NOMO-1 treated with dmso at 0.1 percent for 144 hours (cell line): Measurements from ENCODE around the gene RUNX1.

ENCODE experiments used
- DNase-seq: peaks from one replicate; lab custom pipeline; 2025; ENCODE audit not compliant: unreplicated experiment; lab: John Stamatoyannopoulos, UW

The RUNX1 gene

DNA sequence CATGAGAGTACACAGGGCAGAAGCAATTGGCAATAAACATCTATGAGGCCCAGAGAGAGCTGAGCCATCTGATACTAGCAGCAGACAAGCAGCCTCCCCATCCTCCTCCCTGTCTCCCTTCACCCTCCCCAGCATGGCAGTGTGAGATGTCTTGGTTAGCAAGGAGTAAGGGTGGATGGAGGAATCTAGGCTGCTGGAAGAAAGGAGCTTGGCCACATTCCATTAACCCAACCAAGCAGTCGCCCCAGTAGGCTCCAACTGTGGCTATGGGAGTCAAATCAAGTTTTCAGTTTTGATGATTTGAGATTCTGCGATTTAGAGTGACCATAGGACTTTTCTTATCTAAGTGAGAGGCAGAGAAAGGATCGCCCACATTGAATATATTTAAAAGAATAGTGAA is 12.9 kb upstream of the RUNX1 start:
- DNase-seq = no peak

DNA sequence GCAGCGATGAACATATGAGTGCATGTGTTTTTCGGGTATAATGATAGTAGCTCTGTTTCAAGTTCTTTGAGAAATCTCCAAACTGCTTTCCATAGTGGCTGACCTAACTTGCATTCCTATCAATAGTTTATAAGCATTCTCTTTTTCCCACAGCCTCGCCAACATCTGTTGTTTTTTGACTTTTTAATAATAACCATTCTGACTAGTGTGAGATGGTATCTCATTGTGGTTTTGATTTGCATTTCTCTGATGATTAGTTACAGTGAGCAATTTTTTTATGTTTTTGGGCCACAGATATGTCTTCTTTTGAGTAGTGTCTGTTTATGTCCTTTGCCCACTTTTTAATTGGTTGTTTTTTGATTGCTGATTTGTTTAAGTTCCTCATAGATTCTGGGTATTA is 10.6 kb upstream of the RUNX1 start:
- DNase-seq = no peak

DNA sequence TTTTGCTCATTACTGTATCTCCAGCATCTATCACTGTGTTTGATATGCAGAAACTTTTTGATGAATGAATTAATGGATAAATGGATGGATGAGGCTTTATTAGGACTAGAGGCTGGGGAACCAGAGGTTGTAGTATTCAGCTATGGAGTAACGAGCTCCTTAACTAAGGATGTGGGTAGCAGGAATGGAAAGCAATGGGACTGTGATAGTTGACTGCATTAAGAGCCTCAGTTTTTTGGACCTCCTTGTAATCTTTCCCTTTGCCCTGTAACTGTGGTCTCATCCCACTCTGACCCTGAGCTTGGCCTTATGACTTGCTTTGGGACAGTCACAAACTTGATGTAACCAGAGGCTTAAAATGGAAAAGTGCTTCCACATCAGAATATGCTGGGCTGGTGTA is 9.0 kb upstream of the RUNX1 start:
- no peak for DNase-seq

DNA sequence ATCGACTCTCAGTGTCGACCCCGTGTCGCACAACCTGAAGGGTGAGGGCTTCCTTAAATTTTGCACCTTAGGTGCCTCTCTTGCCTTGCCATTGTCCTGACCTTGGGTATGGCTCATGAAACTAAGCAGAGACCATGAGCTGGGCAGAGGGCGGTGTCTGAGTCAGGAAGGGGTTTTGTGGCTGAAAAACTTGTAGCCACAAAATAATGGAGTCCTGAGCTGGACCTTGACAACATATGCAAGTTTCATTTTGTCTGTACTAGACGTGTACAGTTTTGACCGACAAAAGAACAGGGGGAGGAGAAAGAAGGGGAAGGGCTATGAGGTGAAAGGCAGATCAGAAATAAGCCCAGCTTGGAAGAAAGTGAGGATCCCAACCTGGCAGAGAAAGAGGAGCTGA is 8.3 kb upstream of the RUNX1 start:
- DNase-seq = no peak

DNA sequence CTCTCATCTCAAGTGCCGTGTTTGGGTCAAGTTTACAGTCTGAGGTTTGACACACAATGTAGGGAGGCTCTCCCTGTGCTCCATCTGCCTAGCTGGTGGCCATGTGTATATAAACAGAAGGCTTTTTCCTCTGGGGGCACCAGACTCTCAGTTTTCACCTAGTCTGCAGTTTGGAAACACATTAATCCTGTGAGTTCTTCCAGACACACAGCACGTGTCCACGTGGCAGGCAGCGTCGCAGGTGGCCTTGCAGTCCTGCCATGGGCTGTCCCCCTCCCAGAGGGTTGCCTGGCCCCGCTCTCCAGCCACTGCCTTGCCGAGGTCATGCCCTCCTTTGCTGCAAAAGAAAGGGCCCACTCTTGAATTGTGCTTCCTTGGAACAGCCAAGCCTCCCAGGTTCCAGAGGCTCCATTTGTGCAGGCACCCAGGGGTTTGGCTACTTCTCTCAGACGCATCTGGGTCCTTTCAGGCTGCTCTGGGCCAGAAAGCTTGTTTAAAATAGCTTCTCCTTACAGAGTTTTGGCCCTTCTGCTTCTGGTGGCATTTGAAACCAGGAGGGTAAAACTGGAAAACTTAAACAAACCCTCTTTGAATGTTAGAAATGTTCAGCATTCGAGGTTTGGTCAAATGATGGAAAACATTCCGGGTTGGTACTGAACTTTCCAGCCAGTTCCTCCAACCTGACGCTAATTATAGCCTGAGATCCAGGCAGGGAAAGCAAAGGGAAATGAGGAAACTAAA is 4.4 kb upstream of the RUNX1 start:
- DNase-seq = no peak

DNA sequence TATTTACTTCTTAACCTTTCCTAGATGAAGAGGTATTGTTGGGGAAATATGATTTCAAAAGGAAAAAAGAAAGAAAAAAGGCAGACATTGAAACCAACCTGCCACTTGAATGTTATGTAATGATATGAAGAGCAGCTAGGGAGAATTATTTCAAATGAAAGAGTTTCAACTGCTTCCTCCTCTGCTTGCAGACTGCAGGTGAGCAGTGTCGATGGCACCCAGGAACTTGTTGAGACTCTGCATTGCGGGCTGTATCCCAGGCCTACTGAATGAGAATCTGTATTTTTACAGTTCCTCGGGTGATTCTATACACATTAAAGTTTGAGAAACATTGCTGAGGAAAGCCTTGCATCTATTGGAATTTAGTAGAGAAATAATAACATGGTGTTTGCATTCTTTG is 3.7 kb upstream of the RUNX1 start:
- DNase-seq = no peak

DNA sequence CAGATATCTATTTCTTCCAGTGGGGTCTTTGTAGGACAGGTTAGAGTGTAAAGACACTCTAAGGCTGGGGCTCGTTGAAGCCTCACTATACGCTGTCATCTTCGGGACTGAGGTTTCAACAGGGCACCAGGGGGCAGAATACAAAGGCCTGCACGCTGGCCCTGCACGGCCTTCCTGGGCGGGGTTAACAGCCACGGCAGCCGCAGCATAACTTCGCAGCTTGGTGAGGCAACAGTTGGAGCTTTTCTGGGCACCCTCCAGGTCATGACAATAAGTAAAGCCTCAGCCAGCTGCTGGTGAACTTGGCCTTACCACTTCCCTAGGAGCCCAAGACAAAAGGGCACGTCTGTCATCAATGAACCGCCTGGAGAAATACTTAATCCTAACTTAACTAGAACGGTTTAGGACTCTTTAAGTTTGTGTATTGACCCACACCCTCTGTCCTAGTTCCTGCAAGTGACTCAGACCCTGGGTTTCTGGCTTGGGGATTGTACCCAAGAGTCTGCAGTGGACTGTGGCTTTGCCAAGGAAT is 2.3 kb upstream of the RUNX1 start:
- DNase-seq = peak; percentile 95

DNA sequence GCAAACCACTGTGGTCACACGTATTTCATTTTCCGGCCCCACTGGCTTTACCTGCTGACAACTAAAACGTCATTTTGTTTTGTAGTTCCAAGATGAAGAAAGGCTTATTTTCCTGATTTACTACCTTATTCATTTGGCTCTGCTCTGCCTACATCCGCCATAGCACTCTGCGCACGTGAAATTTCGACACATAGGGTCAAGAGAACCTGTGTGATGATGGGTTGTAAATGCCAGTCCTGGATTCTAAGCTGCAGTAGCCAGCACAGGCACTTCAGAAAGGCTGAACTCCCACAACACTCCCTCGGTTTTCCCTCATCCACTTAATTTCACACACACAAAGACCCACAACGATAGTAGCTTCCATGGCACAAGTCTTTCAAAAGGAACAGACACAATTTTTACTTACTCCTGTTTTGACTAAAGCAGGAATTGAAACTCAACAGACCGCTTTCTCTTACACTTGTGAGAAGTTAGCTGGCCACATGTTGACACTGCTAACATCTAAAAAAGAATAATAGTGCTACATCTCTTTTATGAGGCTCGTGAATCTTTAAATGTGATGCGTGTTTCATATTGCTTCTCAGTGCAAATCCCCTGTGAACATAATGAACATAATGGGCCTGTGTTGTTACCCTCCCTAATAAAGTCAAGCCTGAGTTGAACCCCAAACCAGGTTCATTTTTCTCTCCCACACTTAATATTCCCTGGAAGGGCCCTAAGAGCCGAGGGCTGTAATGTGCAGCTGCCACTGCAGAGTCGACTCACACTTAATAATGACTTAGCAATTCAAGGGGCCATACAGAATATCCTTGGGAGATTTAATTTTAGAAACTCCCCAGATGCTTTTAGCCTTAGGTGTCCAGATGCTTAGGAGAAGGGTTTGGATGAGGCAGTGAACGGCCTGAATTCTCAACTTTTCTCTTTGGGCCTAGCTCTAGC is 1.5 kb upstream of the RUNX1 start:
- peak; percentile 63 for DNase-seq

DNA sequence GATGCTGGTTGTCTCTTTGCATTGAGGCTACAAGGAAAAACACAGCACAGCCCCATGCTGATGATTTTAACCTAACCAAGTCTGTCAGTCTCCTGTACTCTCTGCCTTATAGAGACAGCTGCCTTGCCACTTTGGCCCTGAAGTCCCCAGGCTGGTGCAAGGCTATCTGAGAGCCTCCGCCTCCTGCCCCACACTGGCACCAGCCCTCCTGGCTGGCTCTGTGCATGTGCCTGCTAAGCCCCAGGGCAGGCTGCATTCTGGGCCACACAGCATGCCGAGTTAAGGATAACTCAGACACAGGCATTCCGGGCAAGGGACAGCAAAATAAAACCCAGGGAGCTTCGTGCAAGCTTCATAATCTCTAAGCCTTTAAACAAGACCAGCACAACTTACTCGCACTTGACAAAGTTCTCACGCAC is 910 bp downstream of the RUNX1 start:
- no peak for DNase-seq

DNA sequence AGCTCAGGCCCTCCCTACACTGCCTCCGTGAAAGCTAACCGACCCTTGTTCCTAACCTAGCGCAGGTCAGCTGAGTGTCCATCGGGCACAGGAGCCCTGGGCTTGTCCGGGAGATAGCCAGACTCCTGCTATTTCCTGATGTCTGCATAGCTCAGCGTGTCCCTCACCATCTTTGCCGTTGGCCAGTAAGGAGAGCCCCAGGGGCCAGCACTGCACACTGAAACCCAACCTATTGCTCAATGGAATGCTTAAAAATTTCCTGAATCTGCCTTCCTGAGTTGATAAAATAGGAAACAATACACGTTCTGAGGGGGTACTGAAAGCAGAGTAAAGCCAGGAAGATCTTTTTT is 2.2 kb downstream of the RUNX1 start:
- no peak for DNase-seq

DNA sequence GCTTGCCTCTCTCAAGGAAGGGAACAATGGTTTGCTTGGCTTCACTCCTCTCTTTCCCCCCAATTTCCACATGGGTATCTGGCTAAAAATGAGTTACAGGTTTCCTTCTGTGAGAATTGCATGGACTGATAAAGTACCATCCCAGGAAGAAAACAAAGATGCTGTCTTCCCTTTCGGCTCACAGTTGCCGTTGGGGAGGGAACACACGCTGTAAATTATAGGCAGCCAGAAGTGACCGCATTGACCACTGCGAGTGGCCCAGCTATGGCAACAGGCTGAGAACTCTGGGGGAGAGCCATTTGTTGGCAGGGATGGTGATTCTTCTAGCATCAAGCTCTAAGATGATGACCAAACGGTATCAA is 2.9 kb downstream of the RUNX1 start:
- no peak for DNase-seq

DNA sequence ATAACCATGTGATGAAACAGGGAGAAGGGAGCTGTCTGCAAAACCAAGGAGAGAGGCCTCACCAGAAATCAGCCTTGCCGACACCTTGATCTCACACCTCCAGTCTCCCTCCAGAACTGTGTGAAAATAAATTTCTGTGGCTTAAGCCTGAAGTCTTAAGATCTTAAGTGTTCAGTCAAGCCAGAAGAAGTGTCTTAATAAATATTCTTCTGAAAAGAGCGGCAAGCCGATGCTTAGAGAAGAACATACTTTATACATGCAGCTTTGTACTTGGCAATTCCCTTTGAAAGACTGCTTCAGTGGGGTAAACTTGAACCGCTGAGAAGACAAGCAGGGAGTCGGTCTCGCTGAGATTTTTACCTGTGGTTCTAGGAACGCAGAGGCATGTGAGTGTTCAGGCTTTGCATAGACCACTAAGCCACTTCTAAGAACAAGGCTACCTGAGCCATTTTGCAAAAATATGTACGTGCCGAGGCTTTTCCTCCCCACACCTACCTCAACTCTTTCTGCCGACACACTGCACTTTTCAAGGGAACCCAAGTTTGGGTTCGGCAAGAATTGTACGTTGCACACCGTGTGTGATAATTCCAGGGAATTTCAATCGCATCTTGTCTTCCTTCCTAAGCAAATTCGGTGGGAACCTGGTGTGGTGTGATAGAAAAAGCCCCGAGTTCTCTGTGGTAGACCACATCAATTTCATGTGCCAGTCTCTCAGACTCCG is 3.4 kb downstream of the RUNX1 start:
- no peak for DNase-seq

DNA sequence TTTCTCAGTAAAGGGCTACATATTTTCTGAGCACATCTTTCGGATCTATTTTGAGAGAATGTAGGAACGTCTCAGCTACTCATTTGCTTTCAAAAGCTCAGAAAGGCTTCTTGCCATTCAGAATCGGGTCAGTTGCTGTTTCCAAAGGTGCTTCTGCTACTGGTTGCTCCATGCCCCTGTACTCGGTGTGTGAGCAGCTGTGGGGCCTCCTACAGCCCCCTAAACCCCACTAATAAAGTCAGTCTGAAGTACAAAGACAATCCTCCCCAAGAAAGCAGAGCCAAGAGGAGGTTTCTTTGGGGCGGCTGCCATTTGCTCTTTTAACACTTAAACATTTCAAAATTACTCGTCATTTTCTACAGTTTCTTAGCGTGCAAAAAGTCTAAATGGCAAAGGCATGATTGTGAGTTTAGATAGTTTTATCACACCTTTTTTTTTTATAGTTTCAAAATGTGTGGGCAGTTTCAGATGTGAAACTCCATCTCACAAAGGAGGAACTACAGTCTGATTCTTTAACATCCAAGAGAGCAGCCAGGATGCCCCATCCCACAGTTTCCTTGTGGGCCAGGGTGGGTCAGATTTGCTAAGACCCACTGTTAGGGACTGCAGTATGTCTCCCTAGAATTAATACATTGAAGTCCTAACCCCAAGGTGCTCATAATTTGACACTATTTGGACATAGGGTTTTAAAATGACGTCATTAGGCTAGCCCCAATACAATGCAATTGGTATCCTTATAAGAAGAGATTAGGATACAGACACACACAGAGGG is 4.1 kb downstream of the RUNX1 start:
- no peak for DNase-seq

DNA sequence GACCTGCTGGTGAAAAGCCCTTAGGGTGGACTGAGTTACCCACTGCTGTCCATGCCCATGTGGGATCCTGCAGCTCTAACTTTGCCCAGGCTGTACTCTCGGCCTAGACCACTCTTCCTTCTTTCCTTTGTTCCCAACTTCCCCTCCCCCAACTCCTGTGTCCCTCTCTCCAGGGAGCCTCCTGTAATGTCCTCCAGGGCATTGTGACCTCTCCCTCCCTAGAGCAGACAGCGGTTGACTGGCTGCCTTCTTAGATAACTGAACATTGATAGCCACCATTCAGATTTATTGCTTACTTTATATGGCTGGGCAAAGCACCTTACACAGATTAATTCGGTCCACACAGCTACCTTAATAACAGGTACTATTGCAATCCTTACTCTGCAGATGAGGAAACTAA is 5.0 kb downstream of the RUNX1 start:
- no peak for DNase-seq

DNA sequence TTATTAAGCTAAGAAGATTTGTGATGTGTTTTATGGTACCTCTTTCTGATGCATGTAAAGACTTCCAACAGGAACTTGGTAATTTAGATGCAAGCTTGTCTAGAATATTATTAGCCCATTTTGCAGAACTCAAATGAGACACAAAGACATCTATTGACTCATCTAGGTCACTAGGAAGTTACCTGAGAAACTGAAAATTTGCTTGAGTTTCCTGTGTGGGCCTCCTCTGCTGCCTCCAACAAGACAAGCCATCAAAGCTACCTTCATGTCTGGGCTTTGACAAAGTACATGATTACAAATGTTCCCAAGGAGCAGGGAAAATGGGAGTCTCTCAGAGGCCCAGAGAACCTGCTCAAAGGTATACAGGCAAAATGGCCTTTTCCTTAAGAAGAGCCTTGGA is 5.6 kb downstream of the RUNX1 start:
- no peak for DNase-seq

DNA sequence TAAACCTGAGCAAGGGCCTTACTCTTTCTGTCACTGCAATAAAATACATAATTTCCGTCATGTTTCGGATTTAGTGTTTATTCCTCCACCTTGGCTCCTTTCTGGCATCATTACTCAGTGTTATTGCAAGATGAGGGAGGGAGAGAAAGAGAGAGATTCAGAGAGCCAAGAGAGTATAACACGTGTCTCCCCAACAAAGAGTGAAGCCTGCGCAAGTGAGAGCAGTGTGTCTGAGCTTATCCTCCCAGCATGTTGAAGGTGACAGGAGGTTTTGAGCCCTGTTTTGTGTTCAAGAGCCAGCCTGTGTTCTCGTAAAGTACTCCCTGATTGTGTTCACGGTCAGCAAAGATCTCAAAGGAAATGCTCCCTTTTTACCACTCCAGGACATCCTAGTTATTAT is 6.3 kb downstream of the RUNX1 start:
- no peak for DNase-seq

DNA sequence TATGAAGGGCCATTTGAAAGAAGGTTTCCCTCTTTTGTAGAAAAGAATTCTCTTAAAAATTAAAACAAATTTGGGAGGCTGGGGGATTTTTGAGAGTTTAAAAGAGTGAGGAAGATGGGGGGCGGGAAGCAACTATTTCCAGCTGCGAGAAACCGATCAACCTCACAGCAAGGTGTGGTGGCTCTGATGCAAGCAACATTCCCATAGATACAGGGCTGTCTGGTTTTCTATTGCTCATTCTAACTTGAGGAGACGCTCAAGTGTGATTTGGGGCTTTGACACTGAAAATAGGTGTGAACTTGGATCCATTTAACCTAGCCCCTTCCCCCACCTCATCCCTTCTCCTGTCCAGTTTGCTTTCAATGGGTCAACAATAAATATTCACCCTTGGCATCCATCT is 7.2 kb downstream of the RUNX1 start:
- DNase-seq = no peak

DNA sequence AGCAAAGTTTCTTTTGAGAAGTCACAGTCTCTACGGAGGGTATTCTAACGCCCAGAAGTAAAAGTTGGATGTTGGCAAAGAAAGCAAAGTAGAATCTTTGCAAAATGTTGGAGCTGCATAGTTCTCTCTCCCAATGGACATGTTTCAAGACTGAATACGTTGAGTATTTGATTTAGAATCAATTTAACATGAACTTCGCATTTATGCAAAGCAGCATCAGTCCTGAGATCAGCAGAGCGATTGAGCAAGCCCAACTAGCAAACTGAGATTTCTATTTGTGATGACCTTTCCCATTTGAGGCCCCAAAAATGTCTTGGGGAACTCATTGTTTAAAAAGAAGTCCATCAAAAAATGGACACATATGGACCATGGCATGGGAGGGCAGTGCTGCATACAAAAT is 8.0 kb downstream of the RUNX1 start:
- DNase-seq = no peak

DNA sequence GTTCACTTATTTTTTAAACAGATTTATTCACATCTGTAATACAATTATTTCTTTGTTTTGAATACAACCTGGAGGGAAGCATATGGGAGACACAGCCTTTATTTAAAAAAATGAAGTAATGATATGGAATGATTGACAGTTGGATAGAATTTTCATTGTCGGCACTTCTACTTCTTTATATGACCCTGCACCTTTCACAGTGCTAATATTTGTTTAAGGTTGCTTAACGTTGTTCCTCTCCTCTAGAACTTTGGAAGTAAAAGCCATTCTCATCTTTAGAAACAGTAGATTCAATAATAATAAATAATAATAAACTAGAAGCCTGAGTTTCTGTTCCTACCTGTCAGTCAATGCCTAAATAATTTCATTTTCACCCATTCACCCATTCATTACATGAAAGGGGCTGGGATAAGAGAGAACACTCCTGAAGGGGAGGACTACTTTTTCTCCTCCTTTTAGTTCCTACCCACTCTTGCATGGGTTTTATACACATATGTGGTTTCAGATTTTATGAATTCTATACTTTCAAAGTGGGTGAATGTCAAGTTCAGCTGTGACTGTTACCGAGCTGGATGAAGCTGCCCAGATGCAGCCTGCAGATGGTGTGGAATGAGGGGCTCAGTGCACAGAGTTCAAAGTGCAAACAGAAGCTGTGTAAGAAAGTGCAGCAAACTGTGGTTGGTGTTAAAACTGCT is 9.4 kb downstream of the RUNX1 start:
- DNase-seq = peak; percentile 14

DNA sequence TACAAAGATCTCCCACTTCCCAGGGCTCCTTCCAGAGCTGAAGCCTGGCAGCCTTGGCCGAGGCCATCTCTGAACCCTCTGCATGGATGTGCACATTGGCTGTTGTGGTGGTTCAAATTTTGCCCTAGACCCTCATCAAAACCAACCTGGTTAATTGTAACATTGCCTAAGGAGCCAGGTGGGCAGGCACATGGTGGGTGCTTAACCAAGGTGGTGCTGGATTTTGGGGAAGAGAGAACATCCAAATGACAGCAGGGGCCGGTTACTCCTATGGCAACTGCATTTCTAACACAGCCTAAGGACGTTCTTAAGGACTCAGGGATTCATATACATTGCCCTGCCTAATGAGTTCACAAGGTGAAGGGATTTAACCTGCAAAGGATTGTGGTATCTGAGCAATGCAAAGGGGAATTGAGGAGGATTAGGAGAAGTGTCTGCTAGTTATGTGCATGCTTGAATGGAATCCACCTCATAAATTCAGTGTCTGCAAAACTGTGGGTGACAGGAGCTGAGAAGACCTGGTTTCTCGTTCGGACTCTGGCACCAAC is 10.3 kb downstream of the RUNX1 start:
- DNase-seq = no peak
